Testis (tissue), 3 donors: ENCODE data around the gene LLGL2. TPM values are rescaled to one million over a fixed set of nuclear protein-coding genes. Genes with fewer than 3 reads are reported as not detected.

ENCODE experiments used
- DNase-seq: peaks from one replicate; pipeline ENCODE4 v3.0.0-alpha.2; 2019
- H3K27ac ChIP-seq, 2 donors: fragments of 200-600 bp; sonication (generic); one replicate each; pipeline ENCODE4 v1.5.1; 2019
- H3K27me3 ChIP-seq: fragments of 200-600 bp; sonication (generic); one replicate; pipeline ENCODE4 v1.5.1; 2019
- H3K36me3 ChIP-seq: fragments of 200-600 bp; sonication (generic); one replicate; pipeline ENCODE4 v1.5.1; 2017; ENCODE audit warnings: low read depth; ENCODE audit errors: missing control alignments
- H3K4me1 ChIP-seq: fragments of 200-600 bp; sonication (generic); one replicate; pipeline ENCODE4 v1.5.1; 2019
- H3K4me3 ChIP-seq, 2 donors: fragments of 200-600 bp; sonication (generic); one replicate each; pipeline ENCODE4 v1.5.1; 2017 to 2019
- H3K9me3 ChIP-seq: fragments of 200-600 bp; sonication (generic); one replicate; pipeline ENCODE4 v1.5.1; 2017
- CTCF ChIP-seq, 3 experiments: fragments of 450-650 bp in 2 of 3; fragments of 200-600 bp in 1 of 3; sonication (generic) in 1 of 3; IDR thresholded peaks; one replicate each; pipeline ENCODE4 v1.5.1; 2016 to 2019; ENCODE audit warnings: antibody characterized with exemption in 3 of 3, mild to moderate bottlenecking in 2 of 3, moderate library complexity in 1 of 3
- POLR2A ChIP-seq: fragments of 450-650 bp; IDR thresholded peaks from one replicate; pipeline ENCODE4 v1.6.1; 2017; ENCODE audit warnings: antibody characterized with exemption, mild to moderate bottlenecking, moderate library complexity
- WGBS, 2 donors: methylation state at CpG; one replicate each; pipeline ENCODE4 v1.1.5; 2018; 5-methylcytosine and 5-hydroxymethylcytosine counted together
- intact Hi-C: fragments of 100-400 bp; cut with DNase I; formaldehyde crosslinking; loops from one replicate; pipeline ENCODE4 v1.15.1; 2023; ENCODE audit warnings: low total_unique reads
- polyA plus RNA-seq: library from polyadenylated mRNA; stranded (reverse); fragments of 350-450 nt; fragmentation: Illumina TruSeq; extraction: RNeasy Lipid Tissue Mini Kit (QIAGEN cat#74804); gene quantifications from one replicate; pipeline ENCODE4 v1.2.3, GENCODE V29; 2014; ENCODE audit warnings: low read depth, low replicate concordance; ENCODE audit not compliant: insufficient read depth
- total RNA-seq, 2 donors: library from RNA; depleted of rRNA; stranded (reverse); fragments of >200 nt; gene quantifications; one replicate each; pipeline ENCODE4 v1.2.3, GENCODE V29; 2016

Gene LLGL2
- total and polyA plus RNA-seq, 3 donors from 2014 or later: 20.6 to 34.3 (median 22.9) TPM

GRCh38 chr17:75494326-75494877 lies 31.1 kb upstream of the LLGL2 start:
- Histone ChIP-seq H3K27me3 (no peaks in the 10 kb centered on the region), H3K4me1 (peaks cover 18% of the 10 kb centered on the region), H3K9me3 (no peaks in the 10 kb centered on the region), H3K36me3 (no peaks in the 10 kb centered on the region), H3K27ac (no peak overlapping the region), H3K4me3 (no peak overlapping the region)
- no peak for TF ChIP-seq POLR2A
- no peak for TF ChIP-seq CTCF (IDR thresholded peaks at IDR 0.05)
- intact Hi-C loops: no loop called here
- WGBS, 2 donors: 83 to 88% methylated on average over 12 to 14 of the region's 14 CpGs
- no peak for DNase-seq

GRCh38 chr17:75496005-75496404 lies 29.5 kb upstream of the LLGL2 start:
- peaks cover 30% of the 10 kb centered on the region for H3K4me1 ChIP-seq

GRCh38 chr17:75498039-75498725 lies 27.3 kb upstream of the LLGL2 start:
- Histone ChIP-seq H3K27ac (peak overlapping the region in 1 of 2 donors; percentile 23), H3K27me3 (no peaks in the 10 kb centered on the region), H3K4me1 (peaks cover 36% of the 10 kb centered on the region), H3K4me3 (no peak overlapping the region), H3K9me3 (no peaks in the 10 kb centered on the region), H3K36me3 (no peaks in the 10 kb centered on the region)
- TF ChIP-seq POLR2A: no peak
- no peak for TF ChIP-seq CTCF (IDR thresholded peaks at IDR 0.05)
- intact Hi-C loops: no loop called here
- no peak for DNase-seq
- whole genome bisulfite sequencing, 2 donors: 78 to 81% methylated on average over 18 to 19 of the region's 21 CpGs

More at GRCh38 chr17:75496005-75496404, 29.5 kb upstream of the LLGL2 start:
- Histone ChIP-seq H3K9me3 (no peaks in the 10 kb centered on the region), H3K27me3 (no peaks in the 10 kb centered on the region), H3K36me3 (no peaks in the 10 kb centered on the region), H3K27ac (no peak overlapping the region), H3K4me3 (no peak overlapping the region)
- WGBS, 2 donors: 89 to 92% methylated on average over 3 to 11 of the region's 11 CpGs
- no peak for DNase-seq
- intact Hi-C loops: no loop called here
- TF ChIP-seq POLR2A (no peak), CTCF (IDR thresholded peaks at IDR 0.05) (no peak)

GRCh38 chr17:75498726-75499213 lies 26.7 kb upstream of the LLGL2 start:
- Histone ChIP-seq H3K4me1 (peaks cover 36% of the 10 kb centered on the region), H3K27ac (peak overlapping the region in 1 of 2 donors; percentile 23), H3K27me3 (no peaks in the 10 kb centered on the region), H3K36me3 (no peaks in the 10 kb centered on the region), H3K4me3 (no peak overlapping the region), H3K9me3 (no peaks in the 10 kb centered on the region)
- TF ChIP-seq POLR2A: no peak
- WGBS, 2 donors: 35 to 49% methylated on average over 15 to 16 of the region's 16 CpGs
- intact Hi-C loops: no loop called here
- peak; percentile 69 for DNase-seq

GRCh38 chr17:75499313-75500022 lies 26.0 kb upstream of the LLGL2 start:
- no peaks in the 10 kb centered on the region for H3K36me3 ChIP-seq
- peak; percentile 83 for DNase-seq
- no peak overlapping the region for H3K4me3 ChIP-seq
- 42 to 52% methylated on average over 14 to 16 of the region's 16 CpGs for WGBS, 2 donors
- H3K4me1 ChIP-seq: peaks cover 36% of the 10 kb centered on the region
- no peak for TF ChIP-seq CTCF (IDR thresholded peaks at IDR 0.05)
- TF ChIP-seq POLR2A: no peak
- H3K9me3 ChIP-seq: no peaks in the 10 kb centered on the region
- H3K27ac ChIP-seq: peak overlapping the region; percentile 45 to 67
- intact Hi-C loops: no loop called here
- H3K27me3 ChIP-seq: no peaks in the 10 kb centered on the region
